ENCODE results near the gene ADAMTS3. TPM values are rescaled to one million over a fixed set of nuclear protein-coding genes. Genes with fewer than 3 reads are reported as not detected.

The ADAMTS3 gene
- total RNA-seq, 1 experiment from 2014 or later = 4.4 TPM

DNA sequence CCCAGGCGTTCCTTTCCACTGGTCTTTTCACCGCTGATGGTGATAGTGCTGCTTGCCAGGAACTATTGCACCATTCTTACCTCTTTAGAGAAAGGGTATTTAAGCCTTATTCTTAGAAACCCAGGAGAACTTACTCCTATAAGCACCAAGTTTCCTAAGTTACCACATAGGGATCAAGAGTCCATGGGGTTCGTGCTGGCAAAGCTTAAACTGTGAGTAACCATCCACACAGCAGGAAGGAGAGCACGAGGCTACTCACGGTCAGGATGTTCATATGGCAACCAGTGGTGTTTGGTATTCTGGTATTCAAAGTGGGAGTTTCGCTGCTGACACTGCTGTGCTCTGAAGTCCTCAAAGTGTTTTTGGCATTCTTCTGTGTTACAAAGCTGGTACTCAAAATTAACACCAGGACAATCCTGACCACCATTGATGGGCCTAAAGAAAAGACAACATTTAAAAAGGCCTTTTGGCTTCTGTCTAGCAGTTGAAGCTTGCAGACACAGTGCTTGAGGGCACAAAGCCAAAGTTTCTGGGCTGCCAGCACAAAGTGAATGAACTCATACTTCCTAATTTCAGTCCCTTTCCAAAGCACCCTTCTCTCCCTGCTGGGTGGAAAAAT is 256.9 kb downstream of the ADAMTS3 start:
- Mint-ChIP-seq H3K36me3 (no peaks in the 10 kb centered on the region), H3K27ac (0 out of 2 replicates have a peak overlapping the region, but pooled peaks have one; percentile 47), H3K27me3 (ENCODE audit: low read depth) (no peaks in the 10 kb centered on the region), H3K4me1 (peaks cover 18% of the 10 kb centered on the region), H3K9me3 (no peaks in the 10 kb centered on the region), H3K4me3 (no peak overlapping the region)
- ChIA-PET CTCF (interaction anchor here (1.9 to 2.4 kb wide), 2 partner anchors 9 to 14 kb away, joined by 6 to 10 read pairs; no protein-coding TSS in a partner anchor), POLR2A (no interaction called here)
- TF ChIP-seq NFYB (CRISPR knock-in tag; conservative IDR thresholded peaks at IDR 0.05; ENCODE audit: low read depth) = no peak
- TF ChIP-seq TEAD1 (CRISPR knock-in tag; IDR thresholded peaks at IDR 0.05) = 0 out of 2 replicates have a peak, but pooled peaks have one; percentile 66
- 0 out of 2 replicates have a peak, but pooled peaks have one; percentile 6 for TF ChIP-seq HMGA2 (CRISPR knock-in tag; IDR thresholded peaks at IDR 0.05)
- peak; percentile 99 for ATAC-seq
- DNase-seq (ENCODE audit: low spot score) = peak; percentile 25

DNA sequence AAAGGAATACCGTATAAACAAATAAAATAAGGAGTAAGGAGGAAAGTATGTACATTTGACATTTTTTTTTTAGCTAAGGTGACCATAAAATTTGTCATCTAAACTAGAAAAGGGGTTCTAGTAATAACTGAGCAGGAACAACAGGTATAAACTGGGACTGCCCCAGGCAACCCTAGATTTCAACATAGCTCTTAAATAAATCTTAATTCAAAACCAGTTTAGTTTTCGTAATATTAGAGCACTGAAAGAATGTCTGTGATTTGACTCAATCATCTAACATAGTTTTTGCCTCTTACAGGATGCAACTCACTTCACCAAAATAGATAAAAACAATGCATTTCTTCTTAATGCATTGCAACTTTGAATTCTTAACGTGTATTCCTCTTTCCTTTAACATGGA is 257.7 kb downstream of the ADAMTS3 start:
- DNase-seq (ENCODE audit: low spot score) (no peak), ATAC-seq (no peak)
- H3K27me3 Mint-ChIP-seq (ENCODE audit: low read depth) = no peaks in the 10 kb centered on the region
- no peak overlapping the region for H3K4me3 Mint-ChIP-seq
- ChIA-PET CTCF (interaction anchor here (1.9 to 2.4 kb wide), 2 partner anchors 9 to 15 kb away, joined by 6 to 10 read pairs; no protein-coding TSS in a partner anchor), POLR2A (no interaction called here)
- no peaks in the 10 kb centered on the region for H3K9me3 Mint-ChIP-seq
- peaks cover 18% of the 10 kb centered on the region for H3K4me1 Mint-ChIP-seq
- TF ChIP-seq ZNF138 (CRISPR knock-in tag; conservative IDR thresholded peaks at IDR 0.05) (no peak), TEAD4 (CRISPR knock-in tag; IDR thresholded peaks at IDR 0.05) (no peak), CBFB (CRISPR knock-in tag; IDR thresholded peaks at IDR 0.05; ENCODE audit: low read depth) (no peak), ATF1 (CRISPR knock-in tag; IDR thresholded peaks at IDR 0.05) (no peak), GTF2I (CRISPR knock-in tag; conservative IDR thresholded peaks at IDR 0.05) (no peak), NR1H2 (CRISPR knock-in tag; IDR thresholded peaks at IDR 0.05) (no peak), OVOL2 (CRISPR knock-in tag; IDR thresholded peaks at IDR 0.05; ENCODE audit: borderline replicate concordance) (no peak), MXD4 (CRISPR knock-in tag; IDR thresholded peaks at IDR 0.05; ENCODE audit: borderline replicate concordance) (no peak)
- TF ChIP-seq, protein P1, sequence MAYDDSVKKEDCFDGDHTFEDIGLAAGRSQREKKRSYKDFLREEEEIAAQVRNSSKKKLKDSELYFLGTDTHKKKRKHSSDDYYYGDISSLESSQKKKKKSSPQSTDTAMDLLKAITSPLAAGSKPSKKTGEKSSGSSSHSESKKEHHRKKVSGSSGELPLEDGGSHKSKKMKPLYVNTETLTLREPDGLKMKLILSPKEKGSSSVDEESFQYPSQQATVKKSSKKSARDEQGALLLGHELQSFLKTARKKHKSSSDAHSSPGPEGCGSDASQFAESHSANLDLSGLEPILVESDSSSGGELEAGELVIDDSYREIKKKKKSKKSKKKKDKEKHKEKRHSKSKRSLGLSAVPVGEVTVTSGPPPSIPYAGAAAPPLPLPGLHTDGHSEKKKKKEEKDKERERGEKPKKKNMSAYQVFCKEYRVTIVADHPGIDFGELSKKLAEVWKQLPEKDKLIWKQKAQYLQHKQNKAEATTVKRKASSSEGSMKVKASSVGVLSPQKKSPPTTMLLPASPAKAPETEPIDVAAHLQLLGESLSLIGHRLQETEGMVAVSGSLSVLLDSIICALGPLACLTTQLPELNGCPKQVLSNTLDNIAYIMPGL (CRISPR knock-in tag; IDR thresholded peaks at IDR 0.05) = no peak
- TF ChIP-seq, protein P2, sequence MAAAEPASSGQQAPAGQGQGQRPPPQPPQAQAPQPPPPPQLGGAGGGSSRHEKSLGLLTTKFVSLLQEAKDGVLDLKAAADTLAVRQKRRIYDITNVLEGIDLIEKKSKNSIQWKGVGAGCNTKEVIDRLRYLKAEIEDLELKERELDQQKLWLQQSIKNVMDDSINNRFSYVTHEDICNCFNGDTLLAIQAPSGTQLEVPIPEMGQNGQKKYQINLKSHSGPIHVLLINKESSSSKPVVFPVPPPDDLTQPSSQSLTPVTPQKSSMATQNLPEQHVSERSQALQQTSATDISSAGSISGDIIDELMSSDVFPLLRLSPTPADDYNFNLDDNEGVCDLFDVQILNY (CRISPR knock-in tag; IDR thresholded peaks at IDR 0.05) = no peak
- H3K36me3 Mint-ChIP-seq = no peaks in the 10 kb centered on the region
- H3K27ac Mint-ChIP-seq = no peak overlapping the region

DNA sequence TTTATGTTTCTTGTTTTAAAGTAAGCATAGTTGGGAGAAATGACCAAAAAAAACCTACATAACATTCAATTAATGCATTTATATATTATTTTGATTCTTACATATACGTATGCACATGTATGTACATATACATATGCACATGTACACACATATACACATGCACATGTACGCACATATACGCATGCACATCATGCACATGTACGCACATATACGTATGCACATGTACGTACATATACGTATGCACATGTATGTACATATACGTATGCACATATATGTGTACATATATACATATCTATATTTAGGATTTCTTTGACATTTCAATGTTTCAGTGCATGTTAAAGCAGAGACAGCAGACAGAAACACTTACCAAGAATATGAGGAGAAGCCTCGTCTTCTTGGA is 263.4 kb downstream of the ADAMTS3 start:
- Mint-ChIP-seq H3K27me3 (ENCODE audit: low read depth) (no peaks in the 10 kb centered on the region), H3K36me3 (peaks cover 6% of the 10 kb centered on the region), H3K4me3 (no peak overlapping the region), H3K27ac (no peak overlapping the region), H3K4me1 (peaks cover 9% of the 10 kb centered on the region), H3K9me3 (peaks cover 7% of the 10 kb centered on the region)
- DNase-seq (ENCODE audit: low spot score) (no peak), ATAC-seq (no peak)
- POLR2A ChIA-PET = no interaction called here
- TF ChIP-seq SOX15 (CRISPR knock-in tag; IDR thresholded peaks at IDR 0.05) = no peak
- TF ChIP-seq, protein P3, sequence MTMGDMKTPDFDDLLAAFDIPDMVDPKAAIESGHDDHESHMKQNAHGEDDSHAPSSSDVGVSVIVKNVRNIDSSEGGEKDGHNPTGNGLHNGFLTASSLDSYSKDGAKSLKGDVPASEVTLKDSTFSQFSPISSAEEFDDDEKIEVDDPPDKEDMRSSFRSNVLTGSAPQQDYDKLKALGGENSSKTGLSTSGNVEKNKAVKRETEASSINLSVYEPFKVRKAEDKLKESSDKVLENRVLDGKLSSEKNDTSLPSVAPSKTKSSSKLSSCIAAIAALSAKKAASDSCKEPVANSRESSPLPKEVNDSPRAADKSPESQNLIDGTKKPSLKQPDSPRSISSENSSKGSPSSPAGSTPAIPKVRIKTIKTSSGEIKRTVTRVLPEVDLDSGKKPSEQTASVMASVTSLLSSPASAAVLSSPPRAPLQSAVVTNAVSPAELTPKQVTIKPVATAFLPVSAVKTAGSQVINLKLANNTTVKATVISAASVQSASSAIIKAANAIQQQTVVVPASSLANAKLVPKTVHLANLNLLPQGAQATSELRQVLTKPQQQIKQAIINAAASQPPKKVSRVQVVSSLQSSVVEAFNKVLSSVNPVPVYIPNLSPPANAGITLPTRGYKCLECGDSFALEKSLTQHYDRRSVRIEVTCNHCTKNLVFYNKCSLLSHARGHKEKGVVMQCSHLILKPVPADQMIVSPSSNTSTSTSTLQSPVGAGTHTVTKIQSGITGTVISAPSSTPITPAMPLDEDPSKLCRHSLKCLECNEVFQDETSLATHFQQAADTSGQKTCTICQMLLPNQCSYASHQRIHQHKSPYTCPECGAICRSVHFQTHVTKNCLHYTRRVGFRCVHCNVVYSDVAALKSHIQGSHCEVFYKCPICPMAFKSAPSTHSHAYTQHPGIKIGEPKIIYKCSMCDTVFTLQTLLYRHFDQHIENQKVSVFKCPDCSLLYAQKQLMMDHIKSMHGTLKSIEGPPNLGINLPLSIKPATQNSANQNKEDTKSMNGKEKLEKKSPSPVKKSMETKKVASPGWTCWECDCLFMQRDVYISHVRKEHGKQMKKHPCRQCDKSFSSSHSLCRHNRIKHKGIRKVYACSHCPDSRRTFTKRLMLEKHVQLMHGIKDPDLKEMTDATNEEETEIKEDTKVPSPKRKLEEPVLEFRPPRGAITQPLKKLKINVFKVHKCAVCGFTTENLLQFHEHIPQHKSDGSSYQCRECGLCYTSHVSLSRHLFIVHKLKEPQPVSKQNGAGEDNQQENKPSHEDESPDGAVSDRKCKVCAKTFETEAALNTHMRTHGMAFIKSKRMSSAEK (CRISPR knock-in tag; IDR thresholded peaks at IDR 0.05; ENCODE audit: borderline replicate concordance) = no peak
- TF ChIP-seq, protein P4, sequence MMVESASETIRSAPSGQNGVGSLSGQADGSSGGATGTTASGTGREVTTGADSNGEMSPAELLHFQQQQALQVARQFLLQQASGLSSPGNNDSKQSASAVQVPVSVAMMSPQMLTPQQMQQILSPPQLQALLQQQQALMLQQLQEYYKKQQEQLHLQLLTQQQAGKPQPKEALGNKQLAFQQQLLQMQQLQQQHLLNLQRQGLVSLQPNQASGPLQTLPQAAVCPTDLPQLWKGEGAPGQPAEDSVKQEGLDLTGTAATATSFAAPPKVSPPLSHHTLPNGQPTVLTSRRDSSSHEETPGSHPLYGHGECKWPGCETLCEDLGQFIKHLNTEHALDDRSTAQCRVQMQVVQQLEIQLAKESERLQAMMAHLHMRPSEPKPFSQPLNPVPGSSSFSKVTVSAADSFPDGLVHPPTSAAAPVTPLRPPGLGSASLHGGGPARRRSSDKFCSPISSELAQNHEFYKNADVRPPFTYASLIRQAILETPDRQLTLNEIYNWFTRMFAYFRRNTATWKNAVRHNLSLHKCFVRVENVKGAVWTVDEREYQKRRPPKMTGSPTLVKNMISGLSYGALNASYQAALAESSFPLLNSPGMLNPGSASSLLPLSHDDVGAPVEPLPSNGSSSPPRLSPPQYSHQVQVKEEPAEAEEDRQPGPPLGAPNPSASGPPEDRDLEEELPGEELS (CRISPR knock-in tag; IDR thresholded peaks at IDR 0.05) = no peak
- no peak for TF ChIP-seq HMGA2 (CRISPR knock-in tag; IDR thresholded peaks at IDR 0.05)
- TF ChIP-seq MYBL2 (CRISPR knock-in tag; IDR thresholded peaks at IDR 0.05) = no peak
- CTCF ChIA-PET = no interaction called here
